ENCODE results near the gene AKR1B1.

- TF ChIP-seq SUZ12 (IDR thresholded peaks at IDR 0.05; ENCODE audit: extremely low read depth, insufficient read depth, insufficient read length) (no peak), ZNF274 (IDR thresholded peaks at IDR 0.05; ENCODE audit: low read depth, low read length) (no peak), YY1 (IDR thresholded peaks at IDR 0.05; ENCODE audit: insufficient read depth, insufficient read length) (no peak)
Measured at GRCh38 chr7:134500982-134501381, 42.1 kb upstream of the AKR1B1 start.
